HL-60/S4 treated with retinoic acid at 250 ng/mL for 4 days and 3 days (cell line): ENCODE measurements around the gene ACAD10.
"Not testable (repeated sequence)": the region's sequence is repeated elsewhere in the genome, so short reads cannot be mapped to it uniquely, and the experiment has no call there.

Experiments used
- in situ Hi-C: fragments of 300-500 bp; cut with MboI; formaldehyde crosslinking; loops from 2 replicates; pipeline ENCODE4 v1.7.0; 2022; ENCODE audit warnings: low sequenced_read_pairs

ACAD10 gene

GRCh38 chr12:111748151-111748672 lies 62.4 kb downstream of the ACAD10 start:
- in situ Hi-C loops = loop anchor here (10.0 kb wide), 1 partner anchor 47 kb away; no protein-coding TSS in a partner anchor

DNA sequence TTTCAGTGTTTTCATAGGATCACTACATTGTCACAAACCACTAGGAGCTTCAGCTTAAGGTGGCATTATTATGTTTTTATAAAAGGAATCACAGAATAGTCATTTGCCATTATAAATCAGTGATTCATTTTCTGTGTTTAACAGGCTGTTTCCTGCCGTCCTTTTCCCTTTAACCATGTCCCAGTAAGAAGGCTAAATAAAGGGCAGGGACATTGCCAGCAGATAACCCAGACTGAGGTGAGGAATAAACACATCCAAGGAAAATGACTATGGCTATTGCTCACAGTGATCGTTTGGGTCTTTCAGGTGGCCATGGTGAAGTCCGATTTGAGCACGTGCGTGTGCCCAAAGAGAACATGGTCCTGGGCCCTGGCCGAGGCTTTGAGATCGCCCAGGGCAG lies 63.0 kb downstream of the ACAD10 start:
- in situ Hi-C loops = loop anchor here (10.0 kb wide), 1 partner anchor 46 kb away; no protein-coding TSS in a partner anchor

DNA sequence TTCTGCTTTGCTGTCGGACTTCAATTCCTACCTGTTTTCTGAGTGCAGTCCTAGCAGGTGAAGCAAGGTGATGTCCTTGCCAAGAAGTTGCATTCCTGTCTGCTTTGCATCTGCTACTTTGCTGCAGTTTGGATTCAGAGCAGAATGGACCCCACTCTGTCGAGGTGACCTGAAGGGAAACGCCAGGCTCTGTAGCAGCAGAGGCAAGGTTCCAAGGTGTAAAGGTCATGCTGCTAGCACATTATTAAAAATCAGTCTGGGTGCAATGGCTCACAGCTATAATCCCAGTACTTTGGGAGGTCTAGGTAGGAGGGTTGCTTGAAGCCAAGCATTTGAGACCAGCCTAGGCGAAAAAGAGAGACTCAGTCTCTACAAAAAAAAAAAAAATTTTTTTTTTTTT lies 63.5 kb downstream of the ACAD10 start:
- in situ Hi-C loops = loop anchor here (10.0 kb wide), 1 partner anchor 45 kb away; no protein-coding TSS in a partner anchor

GRCh38 chr12:111753144-111753881 lies 67.5 kb downstream of the ACAD10 start:
- in situ Hi-C loops = no loop called here

- in situ Hi-C loops = no loop called here
Observed at GRCh38 chr12:111754671-111755070, 68.8 kb downstream of the ACAD10 start.

GRCh38 chr12:111756196-111756595 lies 70.3 kb downstream of the ACAD10 start:
- in situ Hi-C loops = no loop called here

DNA sequence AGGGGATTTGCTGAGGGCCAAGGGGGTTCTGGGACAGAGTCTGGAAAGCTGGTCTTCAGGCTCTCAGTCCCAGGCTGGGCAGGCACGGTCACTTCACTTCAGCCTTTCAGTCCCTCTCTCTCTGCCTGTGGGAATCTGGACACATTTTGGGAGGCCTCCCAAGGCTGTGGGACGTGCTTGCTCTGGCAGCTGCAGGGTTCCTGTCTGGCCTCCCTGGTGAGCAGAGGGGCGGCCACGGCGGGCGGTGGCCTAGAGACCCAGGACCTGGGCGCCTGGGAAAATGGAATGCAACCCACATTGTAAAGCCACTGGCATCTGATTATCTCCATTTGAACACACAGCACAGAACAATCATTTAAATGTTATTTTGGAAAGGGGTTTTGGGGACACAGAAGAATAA lies 70.8 kb downstream of the ACAD10 start:
- in situ Hi-C loops = no loop called here

DNA sequence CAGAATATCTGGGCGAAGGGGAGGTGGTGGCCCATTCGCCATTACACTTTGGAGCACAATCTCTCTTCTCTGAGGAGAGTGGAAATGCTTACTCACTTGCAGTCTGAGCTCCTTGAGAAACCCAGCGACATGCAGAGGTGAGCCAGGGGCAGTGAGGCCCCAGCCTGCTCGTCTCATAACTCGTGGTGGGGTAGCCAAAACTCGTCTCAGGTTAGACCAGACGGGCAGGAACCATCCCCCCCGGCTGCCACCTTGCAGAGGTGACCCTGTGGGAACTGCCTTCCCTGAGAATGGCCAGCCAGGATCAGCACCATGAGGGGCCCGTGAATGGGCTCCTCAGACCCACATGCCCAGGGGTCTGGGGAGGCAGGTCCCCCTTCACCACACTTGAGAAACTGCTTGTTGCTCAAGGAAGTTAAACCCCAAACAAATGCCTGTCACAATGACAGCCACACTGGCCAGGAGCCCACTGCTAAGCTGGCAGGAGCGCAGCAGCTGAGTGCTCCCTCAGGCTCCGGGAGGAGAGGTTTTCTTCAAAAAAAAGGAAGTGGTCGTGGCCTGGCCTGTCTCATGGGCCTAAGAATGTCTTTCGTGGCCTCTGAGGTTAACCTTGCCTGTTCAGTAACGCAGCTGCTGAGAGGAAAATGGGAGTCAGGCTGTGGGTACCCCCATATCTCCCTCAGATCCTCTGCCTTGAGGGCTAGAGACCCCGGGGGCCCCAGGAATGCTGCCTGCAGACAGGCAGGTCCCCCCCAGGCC lies 71.7 kb downstream of the ACAD10 start:
- in situ Hi-C loops = no loop called here

GRCh38 chr12:111758120-111758561 lies 72.3 kb downstream of the ACAD10 start:
- in situ Hi-C loops = no loop called here

DNA sequence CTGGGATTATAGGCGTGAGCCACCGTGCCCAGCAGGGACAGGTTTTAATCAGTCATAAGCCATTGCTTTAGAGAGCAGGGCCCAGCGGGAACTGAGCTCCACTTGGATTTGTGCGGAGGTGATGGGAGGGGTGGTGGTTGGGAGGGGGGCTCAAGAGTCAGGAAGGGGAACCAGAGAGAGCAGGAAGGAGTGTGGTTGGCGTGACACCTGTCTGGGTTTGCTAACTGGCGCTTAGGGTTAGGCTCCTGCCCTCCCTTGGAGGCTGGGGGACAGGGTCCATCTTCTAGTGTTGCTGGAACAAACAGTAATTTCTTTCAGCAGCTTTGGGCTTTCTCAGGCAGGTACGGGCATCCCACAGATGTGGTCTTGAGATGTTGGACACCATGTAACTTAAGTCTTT lies 73.4 kb downstream of the ACAD10 start:
- in situ Hi-C loops = no loop called here

- in situ Hi-C loops = no loop called here
Observed at GRCh38 chr12:111759991-111760390, 74.1 kb downstream of the ACAD10 start.

DNA sequence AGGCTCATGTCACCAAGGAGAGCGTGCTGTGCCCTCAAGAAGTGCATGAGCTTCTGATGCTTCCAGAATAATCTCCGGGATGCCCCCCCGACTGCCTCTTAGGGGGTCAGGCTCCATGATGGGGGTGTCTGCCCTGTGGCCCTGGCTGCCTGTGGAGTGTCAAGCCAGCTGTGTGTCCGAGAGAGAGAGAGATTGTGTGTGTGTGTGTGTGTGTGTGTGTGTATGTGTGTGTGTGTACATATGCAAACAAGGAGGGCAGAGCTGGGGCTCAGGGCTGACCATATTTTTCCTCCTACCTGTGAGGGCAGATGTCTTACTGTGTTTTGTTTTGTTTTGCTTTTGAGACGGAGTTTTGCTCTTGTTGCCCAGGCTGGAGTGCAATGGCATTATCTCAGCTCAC lies 75.2 kb downstream of the ACAD10 start:
- in situ Hi-C loops = no loop called here

- in situ Hi-C loops = no loop called here
Observed at GRCh38 chr12:111761706-111762105, 75.9 kb downstream of the ACAD10 start.

- in situ Hi-C loops = not testable (repeated sequence)
Observed at GRCh38 chr12:111763552-111763951, 77.7 kb downstream of the ACAD10 start.

DNA sequence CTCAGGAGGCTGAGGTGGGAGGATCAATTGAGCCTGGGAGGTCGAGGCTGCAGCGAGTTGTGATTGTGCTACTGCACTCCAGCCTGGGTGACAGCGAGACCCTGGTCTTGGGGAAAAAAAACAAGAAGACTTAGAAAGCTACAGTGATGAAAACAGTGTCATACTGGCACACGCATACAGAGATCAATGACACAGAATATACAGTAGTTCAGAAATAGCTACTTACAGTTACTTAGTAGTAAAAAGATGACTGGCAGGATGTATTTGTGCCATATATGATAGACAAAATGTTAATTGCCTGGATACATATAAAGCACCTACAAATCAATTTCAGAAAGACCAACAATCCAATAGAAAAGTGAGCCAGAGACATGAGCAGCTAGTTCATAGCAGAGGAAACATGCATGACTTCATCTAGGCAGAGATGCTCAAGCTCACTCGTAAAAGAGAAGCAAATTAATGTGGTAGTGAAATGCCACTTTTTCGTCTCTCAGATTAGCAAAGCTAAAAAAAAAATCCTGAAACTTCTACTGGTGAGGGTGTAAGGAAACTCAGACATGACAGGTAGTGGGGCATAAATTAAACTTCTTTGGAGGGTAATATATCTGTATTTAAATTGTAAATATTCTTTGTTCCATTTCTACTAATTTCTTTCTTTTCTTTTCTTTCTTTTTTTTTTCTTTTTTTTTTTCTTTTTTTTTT lies 78.4 kb downstream of the ACAD10 start:
- in situ Hi-C loops = no loop called here

GRCh38 chr12:111766608-111767361 lies 80.9 kb downstream of the ACAD10 start, which contains the start of gene ALDH2:
Gene ALDH2 (plus strand): TSS chr12:111766933. CDS start chr12:111766983, 50 bp downstream.
- in situ Hi-C loops = no loop called here

GRCh38 chr12:111767362-111768158 lies 81.7 kb downstream of the ACAD10 start:
- in situ Hi-C loops = no loop called here

GRCh38 chr12:111768159-111768895 lies 82.5 kb downstream of the ACAD10 start:
- in situ Hi-C loops = no loop called here

DNA sequence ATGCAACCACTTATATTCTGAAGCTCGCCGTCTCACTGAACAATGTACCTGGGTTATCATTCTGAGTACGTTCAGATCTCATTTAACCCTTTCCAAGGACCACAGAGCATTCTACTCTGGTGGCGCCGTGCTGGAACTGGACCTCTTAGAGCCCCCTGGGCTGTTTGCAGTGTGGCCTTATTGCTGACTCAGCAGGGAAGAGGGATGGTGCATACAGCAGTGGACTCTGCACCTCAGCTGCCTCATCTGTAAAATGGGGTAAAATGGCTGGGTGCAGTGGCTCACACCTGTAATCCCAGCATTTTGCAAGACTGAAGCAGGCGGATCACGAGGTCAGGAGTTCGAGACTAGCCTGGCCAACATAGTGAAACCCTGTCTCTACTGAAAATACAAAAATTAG lies 83.7 kb downstream of the ACAD10 start:
- in situ Hi-C loops = no loop called here
